K562 (cell line): ENCODE measurements around the gene DCAF8. TPM values are rescaled to one million over a fixed set of nuclear protein-coding genes. Genes with fewer than 3 reads are reported as not detected.

ENCODE experiments used
- ATAC-seq: fragments of 200-7000 bp; cut with Tn5 transposase; 3 replicates; pipeline ENCODE4 v1.9.1; 2020; ENCODE audit warnings: moderate library complexity
- BruUV-seq: library from RNA; stranded (reverse); fragments of 400-500 nt; replicated peaks from 2 replicates; lab custom pipeline; 2021; lab: Mats Ljungman, UMichigan
- CTCF ChIA-PET: fragments of 300-600 bp; formaldehyde crosslinking; extraction: SDS; loops from one replicate; lab custom pipeline; 2021; ENCODE audit warnings: low intra/inter-chr PET ratio; lab: Yijun Ruan, JAX
- POLR2A ChIA-PET: fragments of 300-600, 350-650 bp; sonication (Branson Sonifier 250); formaldehyde crosslinking; extraction: SDS; loops from one replicate; lab custom pipeline; 2021; ENCODE audit warnings: antibody characterized with exemption, inconsistent platforms; lab: Yijun Ruan, JAX
- DNase-seq, 4 experiments: peaks; one replicate each; pipeline versions ENCODE4 v3.0.0 to v3.0.0-alpha.2; 2011 to 2018; ENCODE audit warnings: low spot score in 3 of 4, mixed read lengths in 3 of 4; ENCODE audit errors: extremely low read depth in 1 of 4
- FAIRE-seq: peaks from 2 replicates; lab custom pipeline; 2011; peaks lifted over from hg19 to GRCh38; lab: Jason Lieb, UNC
- H2AFZ ChIP-seq: 2 replicates; pipeline ENCODE4 v1.6.0; 2011; ENCODE audit warnings: low read depth, low read length, control low read depth, inconsistent platforms
- H3K27ac ChIP-seq: fragments of 200-600 bp; 3 replicates; pipeline ENCODE4 v1.8.0; 2011; ENCODE audit warnings: low read depth, mild to moderate bottlenecking, control low read depth, inconsistent platforms, low read length, moderate library complexity, mixed read lengths; ENCODE audit errors: extremely low read depth
- H3K27me3 ChIP-seq, 2 experiments: fragments of 300-600 bp in 1 of 2; 2 replicates in 1 of 2; 3 replicates in 1 of 2; pipeline versions ENCODE4 v1.6.0 to v1.8.0; 2011; ENCODE audit warnings: inconsistent platforms in 2 of 2, low read length in 2 of 2, mild to moderate bottlenecking in 1 of 2, mixed read lengths in 1 of 2, moderate library complexity in 1 of 2; ENCODE audit not compliant: control insufficient read depth in 2 of 2, insufficient read depth in 2 of 2
- H3K36me3 ChIP-seq: fragments of 300-600 bp; 3 replicates; pipeline ENCODE4 v1.8.0; 2011; ENCODE audit warnings: mild to moderate bottlenecking, low read length, inconsistent platforms; ENCODE audit not compliant: control insufficient read depth, insufficient read depth
- H3K4me1 ChIP-seq, 2 experiments: fragments of 200-600 bp in 1 of 2; replicated peaks in 1 of 2; 2 replicates in 1 of 2; 3 replicates in 1 of 2; pipeline versions ENCODE4 v1.5.1 to v1.8.0; 2011; ENCODE audit warnings: inconsistent platforms in 2 of 2, low read length in 2 of 2, mild to moderate bottlenecking in 1 of 2, mixed read lengths in 1 of 2, moderate library complexity in 1 of 2; ENCODE audit not compliant: control insufficient read depth in 2 of 2, insufficient read depth in 2 of 2
- H3K4me2 ChIP-seq: 2 replicates; pipeline ENCODE4 v1.6.1; 2011; ENCODE audit warnings: low read length, control low read depth, inconsistent platforms, mixed read lengths; ENCODE audit not compliant: insufficient read depth
- H3K4me3 ChIP-seq: fragments of 200-600 bp; sonication (generic), shearing (Covaris generic); 2 replicates; pipeline ENCODE4 v1.5.1; 2016; ENCODE audit warnings: control low read depth, inconsistent platforms
- H3K79me2 ChIP-seq: fragments of 200-600 bp; 3 replicates; pipeline ENCODE4 v1.8.0; 2011; ENCODE audit warnings: low read length, inconsistent platforms; ENCODE audit not compliant: control insufficient read depth, insufficient read depth
- H3K9ac ChIP-seq, 2 experiments: 2 replicates each; pipeline versions ENCODE4 v1.6.0 to v1.6.1; 2011; ENCODE audit warnings: low read depth in 2 of 2, low read length in 2 of 2, control low read depth in 1 of 2, inconsistent platforms in 1 of 2, mild to moderate bottlenecking in 1 of 2, mixed read lengths in 1 of 2; ENCODE audit not compliant: insufficient read depth in 1 of 2
- H3K9me1 ChIP-seq: one replicate; pipeline ENCODE4 v1.6.0; 2011; ENCODE audit warnings: inconsistent platforms, mild to moderate bottlenecking, low read length, moderate library complexity; ENCODE audit not compliant: control insufficient read depth, insufficient read depth
- H3K9me3 ChIP-seq: replicated peaks from 2 replicates; pipeline ENCODE4 v1.5.1; 2011; ENCODE audit warnings: low read depth, low read length, inconsistent platforms; ENCODE audit not compliant: control insufficient read depth, insufficient read depth
- H4K20me1 ChIP-seq: replicated peaks from 2 replicates; pipeline ENCODE4 v1.6.1; 2011; ENCODE audit warnings: low read length, inconsistent platforms, mixed read lengths; ENCODE audit not compliant: control insufficient read depth, insufficient read depth
- ASH1L ChIP-seq: fragments of 450-650 bp; IDR thresholded peaks from 2 replicates; pipeline ENCODE4 v1.6.1; 2018; ENCODE audit warnings: borderline replicate concordance, mild to moderate bottlenecking, low read depth; ENCODE audit not compliant: partially characterized antibody
- ELF2 ChIP-seq: fragments of 250-450 bp; sonication (Bioruptor Pico); IDR thresholded peaks from 2 replicates; pipeline ENCODE4 v1.5.0; 2021; ENCODE audit warnings: mild to moderate bottlenecking
- HEY1 ChIP-seq: fragments of 250-450 bp; sonication (Bioruptor Pico); IDR thresholded peaks from 2 replicates; pipeline ENCODE4 v1.5.0; 2020; ENCODE audit warnings: mild to moderate bottlenecking, moderate library complexity, borderline replicate concordance
- MCM2 ChIP-seq: fragments of 450-650 bp; IDR thresholded peaks from 2 replicates; pipeline ENCODE4 v1.6.1; 2017; ENCODE audit warnings: low read depth, mild to moderate bottlenecking
- MCM5 ChIP-seq: fragments of 450-650 bp; IDR thresholded peaks from 2 replicates; pipeline ENCODE4 v1.6.1; 2016; ENCODE audit warnings: low read depth
- WHSC1 ChIP-seq: IDR thresholded peaks from one replicate; pipeline ENCODE4 v1.6.1; 2012; ENCODE audit warnings: low read length, control low read depth, inconsistent platforms
- ZNF239 ChIP-seq: fragments of 250-450 bp; sonication (Bioruptor Pico); IDR thresholded peaks from 2 replicates; pipeline ENCODE4 v1.4.0; 2020; ENCODE audit warnings: mild to moderate bottlenecking
- ZNF311 ChIP-seq: fragments of 250-450 bp; sonication (Bioruptor Pico); IDR thresholded peaks from 2 replicates; pipeline ENCODE4 v1.4.0; 2020; ENCODE audit warnings: mild to moderate bottlenecking, moderate library complexity
- WGBS: fragments of 100-300 bp; shearing (Covaris generic); methylation state at CpG from one replicate; pipeline ENCODE4 v1.1.6; 2016; ENCODE audit warnings: low coverage, mixed read lengths; ENCODE audit not compliant: insufficient coverage; ENCODE audit errors: missing lambda C conversion rate; 5-methylcytosine and 5-hydroxymethylcytosine counted together
- in situ Hi-C: fragments of 300-500 bp; cut with MboI; formaldehyde crosslinking; loops from 4 replicates; pipeline ENCODE4 v1.15.0; 2018; ENCODE audit warnings: inconsistent platforms, mixed read lengths
- intact Hi-C: fragments of 100-400 bp; cut with micrococcal nuclease; formaldehyde crosslinking; loops from 2 replicates; pipeline ENCODE4 v1.14.2; 2022
- polyA plus RNA-seq, 8 experiments: library from polyadenylated mRNA; depleted of rRNA in 4 of 8; stranded (reverse) in 5 of 8; unstranded in 3 of 8; fragments of >200 nt; fragmentation: Nextera tagmentation in 2 of 8; fragmentation: Illumina TruSeq in 1 of 8; extraction: Ambion mirVana in 2 of 8; extraction: Trizol in 1 of 8; gene quantifications; 2 replicates each; pipeline versions ENCODE4 v1.2.1 to v1.2.3, GENCODE V29; 2011 to 2014; ENCODE audit warnings: inconsistent platforms in 1 of 8, missing spikeins in 1 of 8
- total RNA-seq, 7 experiments: library from RNA; depleted of rRNA in 6 of 7; stranded (reverse); fragments of >200 nt in 6 of 7; fragmentation: Illumina TruSeq in 2 of 7; extraction: Trizol in 2 of 7; gene quantifications; 2 replicates each; pipeline versions ENCODE4 v1.2.1 to v1.2.3, GENCODE V29; 2011 to 2021; ENCODE audit warnings: low replicate concordance in 1 of 7
- TF ChIP-seq, protein P1 (sequence below): fragments of 450-650 bp; IDR thresholded peaks from 2 replicates; pipeline ENCODE4 v1.6.1; 2018; ENCODE audit not compliant: partially characterized antibody
- TF ChIP-seq, protein P2 (sequence below): fragments of 250-450 bp; sonication (Bioruptor Pico); IDR thresholded peaks from 2 replicates; pipeline ENCODE4 v1.4.0; 2020
- TF ChIP-seq, protein P3 (sequence below): fragments of 250-450 bp; sonication (Bioruptor Pico); IDR thresholded peaks from 2 replicates; pipeline ENCODE4 v1.4.0; 2020; ENCODE audit warnings: mild to moderate bottlenecking, moderate library complexity, borderline replicate concordance

Gene DCAF8
- total and polyA plus RNA-seq, 9 of the 15 experiments (the other 6 are each of a cell fraction or from before 2014, with no cell fraction given): 11.6 to 149 (median 81.3) TPM

DNA sequence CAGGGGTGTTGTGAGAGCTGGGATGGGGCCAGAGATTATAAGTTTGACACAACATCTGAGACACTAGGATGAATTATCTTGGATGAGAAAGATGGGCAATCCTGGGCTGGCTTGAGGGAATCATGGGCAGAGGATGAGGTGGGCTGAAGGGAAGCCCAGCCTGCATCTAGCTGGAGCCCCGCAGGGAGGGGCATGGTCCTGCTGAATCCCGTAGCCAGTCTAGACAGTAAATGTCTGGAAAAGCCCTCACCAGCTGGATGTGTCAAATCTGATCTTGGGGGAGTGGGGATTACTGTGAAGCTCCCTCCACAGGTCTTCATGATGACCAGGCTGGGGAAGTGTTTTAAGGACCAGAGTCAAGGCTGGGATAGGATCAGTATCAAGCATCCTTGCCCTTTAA lies 75.6 kb downstream of the DCAF8 start:
- Histone ChIP-seq H3K4me3 (no peak overlapping the region), H3K9ac (no peak overlapping the region), H4K20me1 (no peaks in the 10 kb centered on the region), H3K9me1 (no peaks in the 10 kb centered on the region), H2AFZ (no peak overlapping the region), H3K4me2 (no peak overlapping the region), H3K36me3 (no peaks in the 10 kb centered on the region), H3K9me3 (no peaks in the 10 kb centered on the region), H3K27me3 (peaks cover 30 to 54% of the 10 kb centered on the region in 2 experiments), H3K27ac (no peak overlapping the region), H3K4me1 (no peaks in the 10 kb centered on the region), H3K79me2 (no peaks in the 10 kb centered on the region)
- DNase-seq (no peak), ATAC-seq (no peak), FAIRE-seq (no peak)
- intact Hi-C loops: no loop called here
- in situ Hi-C loops: no loop called here
- no TSS peak for BruUV-seq
- 4% methylated on average over 2 of the region's 2 CpGs for WGBS
- ChIA-PET POLR2A (interaction anchor here (1.0 kb wide), 1 partner anchor 14 kb away, joined by 4 read pairs; no protein-coding TSS in a partner anchor), CTCF (no interaction called here)
- TF ChIP-seq ASH1L: no peak
- TF ChIP-seq ZNF311: no peak
- TF ChIP-seq, protein P1, sequence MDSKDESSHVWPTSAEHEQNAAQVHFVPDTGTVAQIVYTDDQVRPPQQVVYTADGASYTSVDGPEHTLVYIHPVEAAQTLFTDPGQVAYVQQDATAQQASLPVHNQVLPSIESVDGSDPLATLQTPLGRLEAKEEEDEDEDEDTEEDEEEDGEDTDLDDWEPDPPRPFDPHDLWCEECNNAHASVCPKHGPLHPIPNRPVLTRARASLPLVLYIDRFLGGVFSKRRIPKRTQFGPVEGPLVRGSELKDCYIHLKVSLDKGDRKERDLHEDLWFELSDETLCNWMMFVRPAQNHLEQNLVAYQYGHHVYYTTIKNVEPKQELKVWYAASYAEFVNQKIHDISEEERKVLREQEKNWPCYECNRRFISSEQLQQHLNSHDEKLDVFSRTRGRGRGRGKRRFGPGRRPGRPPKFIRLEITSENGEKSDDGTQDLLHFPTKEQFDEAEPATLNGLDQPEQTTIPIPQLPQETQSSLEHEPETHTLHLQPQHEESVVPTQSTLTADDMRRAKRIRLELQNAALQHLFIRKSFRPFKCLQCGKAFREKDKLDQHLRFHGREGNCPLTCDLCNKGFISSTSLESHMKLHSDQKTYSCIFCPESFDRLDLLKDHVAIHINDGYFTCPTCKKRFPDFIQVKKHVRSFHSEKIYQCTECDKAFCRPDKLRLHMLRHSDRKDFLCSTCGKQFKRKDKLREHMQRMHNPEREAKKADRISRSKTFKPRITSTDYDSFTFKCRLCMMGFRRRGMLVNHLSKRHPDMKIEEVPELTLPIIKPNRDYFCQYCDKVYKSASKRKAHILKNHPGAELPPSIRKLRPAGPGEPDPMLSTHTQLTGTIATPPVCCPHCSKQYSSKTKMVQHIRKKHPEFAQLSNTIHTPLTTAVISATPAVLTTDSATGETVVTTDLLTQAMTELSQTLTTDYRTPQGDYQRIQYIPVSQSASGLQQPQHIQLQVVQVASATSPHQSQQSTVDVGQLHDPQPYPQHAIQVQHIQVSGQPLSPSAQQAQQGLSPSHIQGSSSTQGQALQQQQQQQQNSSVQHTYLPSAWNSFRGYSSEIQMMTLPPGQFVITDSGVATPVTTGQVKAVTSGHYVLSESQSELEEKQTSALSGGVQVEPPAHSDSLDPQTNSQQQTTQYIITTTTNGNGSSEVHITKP: no peak
- TF ChIP-seq WHSC1: no peak
- TF ChIP-seq, protein P2, sequence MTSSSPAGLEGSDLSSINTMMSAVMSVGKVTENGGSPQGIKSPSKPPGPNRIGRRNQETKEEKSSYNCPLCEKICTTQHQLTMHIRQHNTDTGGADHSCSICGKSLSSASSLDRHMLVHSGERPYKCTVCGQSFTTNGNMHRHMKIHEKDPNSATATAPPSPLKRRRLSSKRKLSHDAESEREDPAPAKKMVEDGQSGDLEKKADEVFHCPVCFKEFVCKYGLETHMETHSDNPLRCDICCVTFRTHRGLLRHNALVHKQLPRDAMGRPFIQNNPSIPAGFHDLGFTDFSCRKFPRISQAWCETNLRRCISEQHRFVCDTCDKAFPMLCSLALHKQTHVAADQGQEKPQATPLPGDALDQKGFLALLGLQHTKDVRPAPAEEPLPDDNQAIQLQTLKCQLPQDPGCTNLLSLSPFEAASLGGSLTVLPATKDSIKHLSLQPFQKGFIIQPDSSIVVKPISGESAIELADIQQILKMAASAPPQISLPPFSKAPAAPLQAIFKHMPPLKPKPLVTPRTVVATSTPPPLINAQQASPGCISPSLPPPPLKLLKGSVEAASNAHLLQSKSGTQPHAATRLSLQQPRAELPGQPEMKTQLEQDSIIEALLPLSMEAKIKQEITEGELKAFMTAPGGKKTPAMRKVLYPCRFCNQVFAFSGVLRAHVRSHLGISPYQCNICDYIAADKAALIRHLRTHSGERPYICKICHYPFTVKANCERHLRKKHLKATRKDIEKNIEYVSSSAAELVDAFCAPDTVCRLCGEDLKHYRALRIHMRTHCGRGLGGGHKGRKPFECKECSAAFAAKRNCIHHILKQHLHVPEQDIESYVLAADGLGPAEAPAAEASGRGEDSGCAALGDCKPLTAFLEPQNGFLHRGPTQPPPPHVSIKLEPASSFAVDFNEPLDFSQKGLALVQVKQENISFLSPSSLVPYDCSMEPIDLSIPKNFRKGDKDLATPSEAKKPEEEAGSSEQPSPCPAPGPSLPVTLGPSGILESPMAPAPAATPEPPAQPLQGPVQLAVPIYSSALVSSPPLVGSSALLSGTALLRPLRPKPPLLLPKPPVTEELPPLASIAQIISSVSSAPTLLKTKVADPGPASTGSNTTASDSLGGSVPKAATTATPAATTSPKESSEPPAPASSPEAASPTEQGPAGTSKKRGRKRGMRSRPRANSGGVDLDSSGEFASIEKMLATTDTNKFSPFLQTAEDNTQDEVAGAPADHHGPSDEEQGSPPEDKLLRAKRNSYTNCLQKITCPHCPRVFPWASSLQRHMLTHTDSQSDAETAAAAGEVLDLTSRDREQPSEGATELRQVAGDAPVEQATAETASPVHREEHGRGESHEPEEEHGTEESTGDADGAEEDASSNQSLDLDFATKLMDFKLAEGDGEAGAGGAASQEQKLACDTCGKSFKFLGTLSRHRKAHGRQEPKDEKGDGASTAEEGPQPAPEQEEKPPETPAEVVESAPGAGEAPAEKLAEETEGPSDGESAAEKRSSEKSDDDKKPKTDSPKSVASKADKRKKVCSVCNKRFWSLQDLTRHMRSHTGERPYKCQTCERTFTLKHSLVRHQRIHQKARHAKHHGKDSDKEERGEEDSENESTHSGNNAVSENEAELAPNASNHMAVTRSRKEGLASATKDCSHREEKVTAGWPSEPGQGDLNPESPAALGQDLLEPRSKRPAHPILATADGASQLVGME: no peak
- TF ChIP-seq, protein P3, sequence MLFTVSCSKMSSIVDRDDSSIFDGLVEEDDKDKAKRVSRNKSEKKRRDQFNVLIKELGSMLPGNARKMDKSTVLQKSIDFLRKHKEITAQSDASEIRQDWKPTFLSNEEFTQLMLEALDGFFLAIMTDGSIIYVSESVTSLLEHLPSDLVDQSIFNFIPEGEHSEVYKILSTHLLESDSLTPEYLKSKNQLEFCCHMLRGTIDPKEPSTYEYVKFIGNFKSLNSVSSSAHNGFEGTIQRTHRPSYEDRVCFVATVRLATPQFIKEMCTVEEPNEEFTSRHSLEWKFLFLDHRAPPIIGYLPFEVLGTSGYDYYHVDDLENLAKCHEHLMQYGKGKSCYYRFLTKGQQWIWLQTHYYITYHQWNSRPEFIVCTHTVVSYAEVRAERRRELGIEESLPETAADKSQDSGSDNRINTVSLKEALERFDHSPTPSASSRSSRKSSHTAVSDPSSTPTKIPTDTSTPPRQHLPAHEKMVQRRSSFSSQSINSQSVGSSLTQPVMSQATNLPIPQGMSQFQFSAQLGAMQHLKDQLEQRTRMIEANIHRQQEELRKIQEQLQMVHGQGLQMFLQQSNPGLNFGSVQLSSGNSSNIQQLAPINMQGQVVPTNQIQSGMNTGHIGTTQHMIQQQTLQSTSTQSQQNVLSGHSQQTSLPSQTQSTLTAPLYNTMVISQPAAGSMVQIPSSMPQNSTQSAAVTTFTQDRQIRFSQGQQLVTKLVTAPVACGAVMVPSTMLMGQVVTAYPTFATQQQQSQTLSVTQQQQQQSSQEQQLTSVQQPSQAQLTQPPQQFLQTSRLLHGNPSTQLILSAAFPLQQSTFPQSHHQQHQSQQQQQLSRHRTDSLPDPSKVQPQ (CRISPR knock-in tag): no peak
- TF ChIP-seq ZNF239 (CRISPR knock-in tag): no peak
- no peak for TF ChIP-seq HEY1 (CRISPR knock-in tag)
- no peak for TF ChIP-seq MCM2
- no peak for TF ChIP-seq MCM5
- TF ChIP-seq ELF2 (CRISPR knock-in tag): no peak
